K562 (cell line): ENCODE measurements around the gene SV2C. TPM values are rescaled to one million over a fixed set of nuclear protein-coding genes. Genes with fewer than 3 reads are reported as not detected.
A peak's percentile ranks its signal among the peaks of the same experiment; 100 is the strongest.

Experiments used
- ATAC-seq: fragments of 200-7000 bp; cut with Tn5 transposase; 3 replicates; pipeline ENCODE4 v1.9.1; 2020; ENCODE audit warnings: moderate library complexity
- BruUV-seq: library from RNA; stranded (reverse); fragments of 400-500 nt; replicated peaks from 2 replicates; lab custom pipeline; 2021; lab: Mats Ljungman, UMichigan
- CTCF ChIA-PET: fragments of 300-600 bp; formaldehyde crosslinking; extraction: SDS; loops from one replicate; lab custom pipeline; 2021; ENCODE audit warnings: low intra/inter-chr PET ratio; lab: Yijun Ruan, JAX
- POLR2A ChIA-PET: fragments of 300-600, 350-650 bp; sonication (Branson Sonifier 250); formaldehyde crosslinking; extraction: SDS; loops from one replicate; lab custom pipeline; 2021; ENCODE audit warnings: antibody characterized with exemption, inconsistent platforms; lab: Yijun Ruan, JAX
- DNase-seq, 4 experiments: peaks; one replicate each; pipeline versions ENCODE4 v3.0.0 to v3.0.0-alpha.2; 2011 to 2018; ENCODE audit warnings: low spot score in 3 of 4, mixed read lengths in 3 of 4; ENCODE audit errors: extremely low read depth in 1 of 4
- FAIRE-seq: peaks from 2 replicates; lab custom pipeline; 2011; peaks lifted over from hg19 to GRCh38; lab: Jason Lieb, UNC
- H2AFZ ChIP-seq: 2 replicates; pipeline ENCODE4 v1.6.0; 2011; ENCODE audit warnings: low read depth, low read length, control low read depth, inconsistent platforms
- H3K27ac ChIP-seq: fragments of 200-600 bp; 3 replicates; pipeline ENCODE4 v1.8.0; 2011; ENCODE audit warnings: low read depth, mild to moderate bottlenecking, control low read depth, inconsistent platforms, low read length, moderate library complexity, mixed read lengths; ENCODE audit errors: extremely low read depth
- H3K27me3 ChIP-seq, 2 experiments: fragments of 300-600 bp in 1 of 2; 2 replicates in 1 of 2; 3 replicates in 1 of 2; pipeline versions ENCODE4 v1.6.0 to v1.8.0; 2011; ENCODE audit warnings: inconsistent platforms in 2 of 2, low read length in 2 of 2, mild to moderate bottlenecking in 1 of 2, mixed read lengths in 1 of 2, moderate library complexity in 1 of 2; ENCODE audit not compliant: control insufficient read depth in 2 of 2, insufficient read depth in 2 of 2
- H3K36me3 ChIP-seq: fragments of 300-600 bp; 3 replicates; pipeline ENCODE4 v1.8.0; 2011; ENCODE audit warnings: mild to moderate bottlenecking, low read length, inconsistent platforms; ENCODE audit not compliant: control insufficient read depth, insufficient read depth
- H3K4me1 ChIP-seq, 2 experiments: fragments of 200-600 bp in 1 of 2; replicated peaks in 1 of 2; 2 replicates in 1 of 2; 3 replicates in 1 of 2; pipeline versions ENCODE4 v1.5.1 to v1.8.0; 2011; ENCODE audit warnings: inconsistent platforms in 2 of 2, low read length in 2 of 2, mild to moderate bottlenecking in 1 of 2, mixed read lengths in 1 of 2, moderate library complexity in 1 of 2; ENCODE audit not compliant: control insufficient read depth in 2 of 2, insufficient read depth in 2 of 2
- H3K4me2 ChIP-seq: 2 replicates; pipeline ENCODE4 v1.6.1; 2011; ENCODE audit warnings: low read length, control low read depth, inconsistent platforms, mixed read lengths; ENCODE audit not compliant: insufficient read depth
- H3K4me3 ChIP-seq: fragments of 200-600 bp; sonication (generic), shearing (Covaris generic); 2 replicates; pipeline ENCODE4 v1.5.1; 2016; ENCODE audit warnings: control low read depth, inconsistent platforms
- H3K79me2 ChIP-seq: fragments of 200-600 bp; 3 replicates; pipeline ENCODE4 v1.8.0; 2011; ENCODE audit warnings: low read length, inconsistent platforms; ENCODE audit not compliant: control insufficient read depth, insufficient read depth
- H3K9ac ChIP-seq, 2 experiments: 2 replicates each; pipeline versions ENCODE4 v1.6.0 to v1.6.1; 2011; ENCODE audit warnings: low read depth in 2 of 2, low read length in 2 of 2, control low read depth in 1 of 2, inconsistent platforms in 1 of 2, mild to moderate bottlenecking in 1 of 2, mixed read lengths in 1 of 2; ENCODE audit not compliant: insufficient read depth in 1 of 2
- H3K9me1 ChIP-seq: one replicate; pipeline ENCODE4 v1.6.0; 2011; ENCODE audit warnings: inconsistent platforms, mild to moderate bottlenecking, low read length, moderate library complexity; ENCODE audit not compliant: control insufficient read depth, insufficient read depth
- H3K9me3 ChIP-seq: replicated peaks from 2 replicates; pipeline ENCODE4 v1.5.1; 2011; ENCODE audit warnings: low read depth, low read length, inconsistent platforms; ENCODE audit not compliant: control insufficient read depth, insufficient read depth
- H4K20me1 ChIP-seq: replicated peaks from 2 replicates; pipeline ENCODE4 v1.6.1; 2011; ENCODE audit warnings: low read length, inconsistent platforms, mixed read lengths; ENCODE audit not compliant: control insufficient read depth, insufficient read depth
- CBX3 ChIP-seq, 2 experiments: IDR thresholded peaks; 1 replicate in 1 of 2; 2 replicates in 1 of 2; pipeline ENCODE4 v1.6.1; 2012; ENCODE audit warnings: inconsistent platforms in 2 of 2, low read length in 2 of 2, borderline replicate concordance in 1 of 2, control low read depth in 1 of 2
- GABPA ChIP-seq: fragments of 200-800 bp; sonication (Bioruptor generic); conservative IDR thresholded peaks from 2 replicates; pipeline ENCODE4 v1.6.1; 2016; ENCODE audit warnings: low read depth, missing genetic modification characterization, missing compliant biosample characterization
- GTF2F1 ChIP-seq: IDR thresholded peaks from 2 replicates; pipeline ENCODE4 v1.6.1; 2011; ENCODE audit warnings: low read depth, low read length, improper control_type of control experiment
- HNRNPLL ChIP-seq: fragments of 200-400 bp; formaldehyde crosslinking; IDR thresholded peaks from 2 replicates; pipeline ENCODE4 v1.6.1; 2017; ENCODE audit warnings: low read length, low read depth, mild to moderate bottlenecking; ENCODE audit not compliant: poor library complexity, severe bottlenecking
- MTF1 ChIP-seq: fragments of 250-450 bp; sonication (Bioruptor Pico); IDR thresholded peaks from 2 replicates; pipeline ENCODE4 v1.9.0; 2021; ENCODE audit warnings: moderate library complexity, mild to moderate bottlenecking, inconsistent platforms, borderline replicate concordance
- SRSF9 ChIP-seq: fragments of 200-400 bp; formaldehyde crosslinking; IDR thresholded peaks from 2 replicates; pipeline ENCODE4 v1.6.1; 2017; ENCODE audit warnings: low read depth, low read length, borderline replicate concordance
- ZFP1 ChIP-seq: fragments of 450-650 bp; formaldehyde crosslinking; IDR thresholded peaks from 2 replicates; pipeline ENCODE4 v1.4.0; 2020; ENCODE audit warnings: mild to moderate bottlenecking, mixed read lengths
- ZNF347 ChIP-seq: fragments of 450-650 bp; formaldehyde crosslinking; IDR thresholded peaks from 2 replicates; pipeline ENCODE4 v1.4.0; 2020; ENCODE audit warnings: low read depth, mild to moderate bottlenecking, moderate library complexity
- ZNF764 ChIP-seq: fragments of 250-450 bp; sonication (Bioruptor Pico); IDR thresholded peaks from 2 replicates; pipeline ENCODE4 v1.4.0; 2020; ENCODE audit warnings: low read depth, mild to moderate bottlenecking, moderate library complexity
- ZNF830 ChIP-seq: fragments of 250-450 bp; sonication (Bioruptor Pico); IDR thresholded peaks from 2 replicates; pipeline ENCODE4 v1.5.0; 2021; ENCODE audit warnings: mild to moderate bottlenecking
- WGBS: fragments of 100-300 bp; shearing (Covaris generic); methylation state at CpG from one replicate; pipeline ENCODE4 v1.1.6; 2016; ENCODE audit warnings: low coverage, mixed read lengths; ENCODE audit not compliant: insufficient coverage; ENCODE audit errors: missing lambda C conversion rate; 5-methylcytosine and 5-hydroxymethylcytosine counted together
- in situ Hi-C: fragments of 300-500 bp; cut with MboI; formaldehyde crosslinking; loops from 4 replicates; pipeline ENCODE4 v1.15.0; 2018; ENCODE audit warnings: inconsistent platforms, mixed read lengths
- intact Hi-C: fragments of 100-400 bp; cut with micrococcal nuclease; formaldehyde crosslinking; loops from 2 replicates; pipeline ENCODE4 v1.14.2; 2022
- polyA plus RNA-seq, 8 experiments: library from polyadenylated mRNA; depleted of rRNA in 4 of 8; stranded (reverse) in 5 of 8; unstranded in 3 of 8; fragments of >200 nt; fragmentation: Nextera tagmentation in 2 of 8; fragmentation: Illumina TruSeq in 1 of 8; extraction: Ambion mirVana in 2 of 8; extraction: Trizol in 1 of 8; gene quantifications; 2 replicates each; pipeline versions ENCODE4 v1.2.1 to v1.2.3, GENCODE V29; 2011 to 2014; ENCODE audit warnings: inconsistent platforms in 1 of 8, missing spikeins in 1 of 8
- total RNA-seq, 7 experiments: library from RNA; depleted of rRNA in 6 of 7; stranded (reverse); fragments of >200 nt in 6 of 7; fragmentation: Illumina TruSeq in 2 of 7; extraction: Trizol in 2 of 7; gene quantifications; 2 replicates each; pipeline versions ENCODE4 v1.2.1 to v1.2.3, GENCODE V29; 2011 to 2021; ENCODE audit warnings: low replicate concordance in 1 of 7
- TF ChIP-seq, protein P1 (sequence below): sonication (generic); formaldehyde crosslinking; IDR thresholded peaks from 2 replicates; pipeline ENCODE4 v1.8.0; 2023; ENCODE audit warnings: missing genetic modification reagents, mild to moderate bottlenecking, borderline replicate concordance
- TF ChIP-seq, protein P2 (sequence below): fragments of 450-650 bp; formaldehyde crosslinking; IDR thresholded peaks from 2 replicates; pipeline ENCODE4 v1.4.0; 2020; ENCODE audit warnings: mild to moderate bottlenecking, moderate library complexity
- TF ChIP-seq, protein P3 (sequence below): fragments of 250-450 bp; sonication (Bioruptor Pico); IDR thresholded peaks from 2 replicates; pipeline ENCODE4 v1.8.0; 2021; ENCODE audit warnings: mild to moderate bottlenecking, moderate library complexity

Gene SV2C
- total and polyA plus RNA-seq, 9 of the 15 experiments (the other 6 are each of a cell fraction or from before 2014, with no cell fraction given): 0.05 TPM; not detected in 8

DNA sequence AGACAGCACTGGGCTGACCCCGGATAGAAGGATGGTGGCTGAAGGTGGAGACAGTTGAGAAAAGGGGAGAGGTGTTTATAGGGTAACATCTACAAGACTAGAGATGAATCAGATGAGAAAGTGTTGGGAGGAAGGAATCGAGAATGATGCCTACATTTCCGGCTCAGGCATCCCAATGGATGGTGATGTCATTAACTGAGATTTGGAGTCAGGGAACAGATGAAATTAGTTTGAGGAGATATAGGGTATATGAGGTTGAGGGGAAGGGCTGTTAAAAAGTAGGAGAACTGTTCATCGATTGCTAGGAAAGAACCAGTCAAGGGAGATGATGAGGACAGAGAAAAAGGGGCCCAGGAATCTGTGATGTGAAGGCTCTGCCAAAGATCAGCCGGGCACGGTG is 295.2 kb downstream of the SV2C start (continued):
- TF ChIP-seq, protein P1, sequence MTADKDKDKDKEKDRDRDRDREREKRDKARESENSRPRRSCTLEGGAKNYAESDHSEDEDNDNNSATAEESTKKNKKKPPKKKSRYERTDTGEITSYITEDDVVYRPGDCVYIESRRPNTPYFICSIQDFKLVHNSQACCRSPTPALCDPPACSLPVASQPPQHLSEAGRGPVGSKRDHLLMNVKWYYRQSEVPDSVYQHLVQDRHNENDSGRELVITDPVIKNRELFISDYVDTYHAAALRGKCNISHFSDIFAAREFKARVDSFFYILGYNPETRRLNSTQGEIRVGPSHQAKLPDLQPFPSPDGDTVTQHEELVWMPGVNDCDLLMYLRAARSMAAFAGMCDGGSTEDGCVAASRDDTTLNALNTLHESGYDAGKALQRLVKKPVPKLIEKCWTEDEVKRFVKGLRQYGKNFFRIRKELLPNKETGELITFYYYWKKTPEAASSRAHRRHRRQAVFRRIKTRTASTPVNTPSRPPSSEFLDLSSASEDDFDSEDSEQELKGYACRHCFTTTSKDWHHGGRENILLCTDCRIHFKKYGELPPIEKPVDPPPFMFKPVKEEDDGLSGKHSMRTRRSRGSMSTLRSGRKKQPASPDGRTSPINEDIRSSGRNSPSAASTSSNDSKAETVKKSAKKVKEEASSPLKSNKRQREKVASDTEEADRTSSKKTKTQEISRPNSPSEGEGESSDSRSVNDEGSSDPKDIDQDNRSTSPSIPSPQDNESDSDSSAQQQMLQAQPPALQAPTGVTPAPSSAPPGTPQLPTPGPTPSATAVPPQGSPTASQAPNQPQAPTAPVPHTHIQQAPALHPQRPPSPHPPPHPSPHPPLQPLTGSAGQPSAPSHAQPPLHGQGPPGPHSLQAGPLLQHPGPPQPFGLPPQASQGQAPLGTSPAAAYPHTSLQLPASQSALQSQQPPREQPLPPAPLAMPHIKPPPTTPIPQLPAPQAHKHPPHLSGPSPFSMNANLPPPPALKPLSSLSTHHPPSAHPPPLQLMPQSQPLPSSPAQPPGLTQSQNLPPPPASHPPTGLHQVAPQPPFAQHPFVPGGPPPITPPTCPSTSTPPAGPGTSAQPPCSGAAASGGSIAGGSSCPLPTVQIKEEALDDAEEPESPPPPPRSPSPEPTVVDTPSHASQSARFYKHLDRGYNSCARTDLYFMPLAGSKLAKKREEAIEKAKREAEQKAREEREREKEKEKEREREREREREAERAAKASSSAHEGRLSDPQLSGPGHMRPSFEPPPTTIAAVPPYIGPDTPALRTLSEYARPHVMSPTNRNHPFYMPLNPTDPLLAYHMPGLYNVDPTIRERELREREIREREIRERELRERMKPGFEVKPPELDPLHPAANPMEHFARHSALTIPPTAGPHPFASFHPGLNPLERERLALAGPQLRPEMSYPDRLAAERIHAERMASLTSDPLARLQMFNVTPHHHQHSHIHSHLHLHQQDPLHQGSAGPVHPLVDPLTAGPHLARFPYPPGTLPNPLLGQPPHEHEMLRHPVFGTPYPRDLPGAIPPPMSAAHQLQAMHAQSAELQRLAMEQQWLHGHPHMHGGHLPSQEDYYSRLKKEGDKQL (CRISPR knock-in tag): no peak
- TF ChIP-seq, protein P2, sequence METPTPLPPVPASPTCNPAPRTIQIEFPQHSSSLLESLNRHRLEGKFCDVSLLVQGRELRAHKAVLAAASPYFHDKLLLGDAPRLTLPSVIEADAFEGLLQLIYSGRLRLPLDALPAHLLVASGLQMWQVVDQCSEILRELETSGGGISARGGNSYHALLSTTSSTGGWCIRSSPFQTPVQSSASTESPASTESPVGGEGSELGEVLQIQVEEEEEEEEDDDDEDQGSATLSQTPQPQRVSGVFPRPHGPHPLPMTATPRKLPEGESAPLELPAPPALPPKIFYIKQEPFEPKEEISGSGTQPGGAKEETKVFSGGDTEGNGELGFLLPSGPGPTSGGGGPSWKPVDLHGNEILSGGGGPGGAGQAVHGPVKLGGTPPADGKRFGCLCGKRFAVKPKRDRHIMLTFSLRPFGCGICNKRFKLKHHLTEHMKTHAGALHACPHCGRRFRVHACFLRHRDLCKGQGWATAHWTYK: no peak

DNA sequence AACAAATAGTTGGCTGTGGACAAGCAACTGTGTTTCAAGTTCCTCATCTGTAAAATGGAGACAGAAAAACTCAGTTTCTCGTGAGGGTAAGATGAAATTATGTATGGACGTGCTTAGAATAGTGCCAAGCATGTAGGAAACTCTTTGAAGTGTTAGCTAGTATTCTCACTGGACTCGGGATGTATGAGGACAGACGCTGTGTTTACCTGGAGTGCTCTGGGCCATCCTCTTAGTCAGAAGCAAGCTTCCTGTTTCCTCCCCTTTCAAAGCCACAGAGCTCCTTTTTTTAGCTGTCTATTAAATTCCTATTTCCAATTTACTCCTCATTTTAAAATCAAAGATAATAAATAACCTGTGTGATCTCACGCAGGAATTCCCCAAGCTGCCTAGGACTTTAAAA is 296.1 kb downstream of the SV2C start:
- CTCF ChIA-PET: no interaction called here
- DNase-seq: no peak
- FAIRE-seq: no peak
- Histone ChIP-seq H3K9me3 (no peaks in the 10 kb centered on the region), H3K9me1 (no peaks in the 10 kb centered on the region), H3K4me2 (no peak overlapping the region), H2AFZ (peak overlapping the region; percentile 3; the same call in 1 of the 2 replicates), H3K27ac (no peak overlapping the region), H3K79me2 (no peaks in the 10 kb centered on the region), H3K4me1 (peaks cover 4 to 21% of the 10 kb centered on the region in 2 experiments; a peak in 3 of 5 replicates), H3K36me3 (no peaks in the 10 kb centered on the region), H3K27me3 (no peaks in the 10 kb centered on the region), H3K4me3 (no peak overlapping the region), H3K9ac (no peak overlapping the region), H4K20me1 (no peaks in the 10 kb centered on the region)
- TF ChIP-seq GABPA (tag): no peak
- TF ChIP-seq, protein P3, sequence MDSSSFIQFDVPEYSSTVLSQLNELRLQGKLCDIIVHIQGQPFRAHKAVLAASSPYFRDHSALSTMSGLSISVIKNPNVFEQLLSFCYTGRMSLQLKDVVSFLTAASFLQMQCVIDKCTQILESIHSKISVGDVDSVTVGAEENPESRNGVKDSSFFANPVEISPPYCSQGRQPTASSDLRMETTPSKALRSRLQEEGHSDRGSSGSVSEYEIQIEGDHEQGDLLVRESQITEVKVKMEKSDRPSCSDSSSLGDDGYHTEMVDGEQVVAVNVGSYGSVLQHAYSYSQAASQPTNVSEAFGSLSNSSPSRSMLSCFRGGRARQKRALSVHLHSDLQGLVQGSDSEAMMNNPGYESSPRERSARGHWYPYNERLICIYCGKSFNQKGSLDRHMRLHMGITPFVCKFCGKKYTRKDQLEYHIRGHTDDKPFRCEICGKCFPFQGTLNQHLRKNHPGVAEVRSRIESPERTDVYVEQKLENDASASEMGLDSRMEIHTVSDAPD (CRISPR knock-in tag): no peak
- TF ChIP-seq CBX3 (IDR thresholded peaks at IDR 0.05; ENCODE audit: borderline replicate concordance in 1 of 2, low read length in 2 of 2): no peak
- no peak for TF ChIP-seq MTF1 (CRISPR knock-in tag)
- TF ChIP-seq HNRNPLL: no peak
- no peak for TF ChIP-seq ZNF830 (CRISPR knock-in tag)
- no peak for TF ChIP-seq ZNF347
- TF ChIP-seq ZNF764 (CRISPR knock-in tag): no peak
- no peak for TF ChIP-seq GTF2F1
- no peak for TF ChIP-seq SRSF9
- no peak for TF ChIP-seq ZFP1
- BruUV-seq: no TSS peak
- ATAC-seq: no peak
- in situ Hi-C loops: no loop called here
- WGBS: 27% methylated on average over 5 of the region's 5 CpGs
- POLR2A ChIA-PET: interaction anchor here (0.6 kb wide), 1 partner anchor 1333 kb away, joined by 3 read pairs; no protein-coding TSS in a partner anchor
- intact Hi-C loops: no loop called here
